Esophagus muscularis mucosa (tissue), 3 donors: Measurements from ENCODE around the gene SOX14.

Source experiments
- CTCF ChIP-seq, 3 experiments: fragments of 200-600 bp in 2 of 3; fragments of 450-650 bp in 1 of 3; sonication (generic) in 2 of 3; IDR thresholded peaks; one replicate each; pipeline ENCODE4 v1.5.1; 2017 to 2019; ENCODE audit warnings: antibody characterized with exemption in 3 of 3, mild to moderate bottlenecking in 2 of 3, moderate library complexity in 1 of 3
- POLR2A ChIP-seq: fragments of 450-650 bp; IDR thresholded peaks from one replicate; pipeline ENCODE4 v1.6.1; 2017; ENCODE audit warnings: antibody characterized with exemption, moderate library complexity, mild to moderate bottlenecking, low read depth
- POLR2AphosphoS5 ChIP-seq, 2 donors: sonication (generic); formaldehyde crosslinking; IDR thresholded peaks; one replicate each; pipeline ENCODE4 v1.6.1; 2017; ENCODE audit warnings: antibody characterized with exemption in 2 of 2

DNA sequence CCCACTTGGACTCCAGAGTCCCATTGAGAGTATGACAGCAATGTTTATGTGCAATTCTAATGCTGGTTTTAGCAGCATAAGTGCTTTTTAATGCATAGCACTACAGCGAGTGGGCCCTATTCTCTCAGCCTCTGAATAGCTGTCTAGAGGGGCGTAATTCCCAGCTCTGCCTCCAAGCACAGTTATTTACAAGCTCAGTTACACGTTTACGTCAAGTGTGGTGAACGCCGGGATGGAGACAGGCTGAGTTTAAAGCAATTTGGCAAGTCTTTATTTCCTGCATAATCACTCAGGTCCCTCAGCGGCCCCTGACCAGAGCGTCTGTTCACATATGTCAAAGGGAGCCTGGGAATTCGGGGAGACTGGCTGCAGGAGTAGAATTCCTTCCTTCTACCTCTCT, 43.9 kb downstream of the SOX14 start:
- TF ChIP-seq CTCF (IDR thresholded peaks at IDR 0.05) (no peak), POLR2A (no peak), POLR2AphosphoS5 (IDR thresholded peaks at IDR 0.05) (no peak)
